Measurements from ENCODE around the gene FBN1.

FBN1 gene

GRCh38 chr15:48578965-48579364 lies 66.5 kb downstream of the FBN1 start:
- no peak for DNase-seq

GRCh38 chr15:48577469-48577868 lies 68.0 kb downstream of the FBN1 start:
- no peak for DNase-seq

- DNase-seq: no peak
Measured at GRCh38 chr15:48574187-48574586, 71.3 kb downstream of the FBN1 start.

GRCh38 chr15:48573780-48574179 lies 71.7 kb downstream of the FBN1 start:
- DNase-seq: no peak

GRCh38 chr15:48572823-48573222 lies 72.7 kb downstream of the FBN1 start:
- no peak for DNase-seq

GRCh38 chr15:48571510-48571909 lies 74.0 kb downstream of the FBN1 start:
- no peak for DNase-seq

GRCh38 chr15:48570822-48571221 lies 74.7 kb downstream of the FBN1 start:
- no peak for DNase-seq

GRCh38 chr15:48569591-48570302 lies 75.8 kb downstream of the FBN1 start:
- no peak for DNase-seq

GRCh38 chr15:48566668-48567067 lies 78.8 kb downstream of the FBN1 start:
- no peak for DNase-seq

GRCh38 chr15:48565560-48566482 lies 79.7 kb downstream of the FBN1 start:
- DNase-seq: no peak

GRCh38 chr15:48564690-48565089 lies 80.8 kb downstream of the FBN1 start:
- DNase-seq: no peak

- DNase-seq: no peak
Measured at GRCh38 chr15:48563934-48564333, 81.6 kb downstream of the FBN1 start.

GRCh38 chr15:48560321-48561051 lies 85.0 kb downstream of the FBN1 start:
- DNase-seq: no peak

GRCh38 chr15:48559285-48559684 lies 86.2 kb downstream of the FBN1 start:
- no peak for DNase-seq

- no peak for DNase-seq
Measured at GRCh38 chr15:48558226-48558625, 87.3 kb downstream of the FBN1 start.

- DNase-seq: no peak
Measured at GRCh38 chr15:48557335-48557734, 88.2 kb downstream of the FBN1 start.

- DNase-seq: no peak
Measured at GRCh38 chr15:48556159-48556897, 89.2 kb downstream of the FBN1 start.

GRCh38 chr15:48555241-48555881 lies 90.1 kb downstream of the FBN1 start:
- no peak for DNase-seq

- no peak for DNase-seq
Measured at GRCh38 chr15:48554112-48554511, 91.4 kb downstream of the FBN1 start.

- DNase-seq: no peak
Measured at GRCh38 chr15:48553559-48553958, 92.0 kb downstream of the FBN1 start.

- DNase-seq: no peak
Measured at GRCh38 chr15:48550822-48551525, 94.5 kb downstream of the FBN1 start.

- no peak for DNase-seq
Measured at GRCh38 chr15:48548455-48548854, 97.1 kb downstream of the FBN1 start.
